ENCODE data around the gene ALOX5AP. TPM values are rescaled to one million over a fixed set of nuclear protein-coding genes. Genes with fewer than 3 reads are reported as not detected.
"Not testable (repeated sequence)": the region's sequence is repeated elsewhere in the genome, so short reads cannot be mapped to it uniquely, and the experiment has no call there.

Gene ALOX5AP
- total RNA-seq, 1 experiment from 2014 or later: 1.5 TPM

DNA sequence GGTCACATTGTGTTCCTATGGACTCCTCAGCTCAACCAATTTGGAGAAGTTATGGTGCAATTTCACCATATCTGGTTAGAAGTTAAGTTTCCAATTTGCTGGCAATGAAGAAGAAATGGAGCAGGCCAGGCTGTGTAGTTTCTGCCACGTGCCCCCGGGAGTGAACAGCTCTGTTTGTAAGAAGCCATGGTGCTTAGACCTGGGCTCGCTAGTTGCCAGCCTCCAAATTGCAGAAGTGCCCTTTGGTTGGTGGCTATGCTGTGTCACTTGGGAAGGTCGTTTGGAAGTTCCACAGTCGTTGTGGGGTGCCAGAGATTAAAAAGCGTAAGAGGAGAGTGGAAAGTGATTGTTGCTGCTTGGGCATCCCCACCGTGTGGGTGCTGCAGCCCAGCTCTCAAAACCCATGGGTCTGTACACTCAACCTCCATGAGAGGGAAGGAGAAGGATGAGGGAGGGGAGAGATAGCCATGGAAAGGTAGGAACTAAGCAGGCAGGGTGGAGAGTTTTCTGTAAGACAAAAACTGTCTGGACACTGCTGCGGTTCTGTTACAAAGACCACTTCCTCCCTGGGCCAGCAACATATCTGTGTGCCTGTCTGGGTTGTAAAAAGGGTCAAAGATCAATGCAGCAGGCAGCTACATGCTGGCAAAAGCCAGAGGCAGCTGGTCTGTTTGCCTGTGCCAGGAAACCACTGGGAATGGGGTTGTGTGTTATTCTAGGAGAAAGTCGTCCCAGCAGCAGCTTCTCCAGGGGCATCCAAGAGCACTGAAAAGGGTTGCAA lies 10.8 kb downstream of the ALOX5AP start:
- Mint-ChIP-seq H3K27me3 (ENCODE audit: insufficient read depth, unreplicated experiment) (no peaks in the 10 kb centered on the region), H3K9me3 (ENCODE audit: unreplicated experiment) (no peaks in the 10 kb centered on the region), H3K36me3 (ENCODE audit: insufficient read depth, unreplicated experiment) (no peaks in the 10 kb centered on the region), H3K4me3 (ENCODE audit: unreplicated experiment) (no peak overlapping the region), H3K4me1 (ENCODE audit: insufficient read depth, unreplicated experiment) (peaks cover 27% of the 10 kb centered on the region), H3K27ac (ENCODE audit: low read depth, unreplicated experiment) (no peak overlapping the region)
- TF ChIP-seq, protein P1, sequence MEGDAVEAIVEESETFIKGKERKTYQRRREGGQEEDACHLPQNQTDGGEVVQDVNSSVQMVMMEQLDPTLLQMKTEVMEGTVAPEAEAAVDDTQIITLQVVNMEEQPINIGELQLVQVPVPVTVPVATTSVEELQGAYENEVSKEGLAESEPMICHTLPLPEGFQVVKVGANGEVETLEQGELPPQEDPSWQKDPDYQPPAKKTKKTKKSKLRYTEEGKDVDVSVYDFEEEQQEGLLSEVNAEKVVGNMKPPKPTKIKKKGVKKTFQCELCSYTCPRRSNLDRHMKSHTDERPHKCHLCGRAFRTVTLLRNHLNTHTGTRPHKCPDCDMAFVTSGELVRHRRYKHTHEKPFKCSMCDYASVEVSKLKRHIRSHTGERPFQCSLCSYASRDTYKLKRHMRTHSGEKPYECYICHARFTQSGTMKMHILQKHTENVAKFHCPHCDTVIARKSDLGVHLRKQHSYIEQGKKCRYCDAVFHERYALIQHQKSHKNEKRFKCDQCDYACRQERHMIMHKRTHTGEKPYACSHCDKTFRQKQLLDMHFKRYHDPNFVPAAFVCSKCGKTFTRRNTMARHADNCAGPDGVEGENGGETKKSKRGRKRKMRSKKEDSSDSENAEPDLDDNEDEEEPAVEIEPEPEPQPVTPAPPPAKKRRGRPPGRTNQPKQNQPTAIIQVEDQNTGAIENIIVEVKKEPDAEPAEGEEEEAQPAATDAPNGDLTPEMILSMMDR (IDR thresholded peaks at IDR 0.05; ENCODE audit: unreplicated experiment): no peak
- intact Hi-C loops (cut with micrococcal nuclease): no loop called here
- ChIA-PET POLR2A (no interaction called here), CTCF (interaction anchor here (0.6 to 0.7 kb wide), 2 partner anchors 61 to 96 kb away, joined by 3 to 6 read pairs; no protein-coding TSS in a partner anchor)
- no TSS peak for BruUV-seq (replicated peaks)
- no peak for DNase-seq (ENCODE audit: unreplicated experiment)

DNA sequence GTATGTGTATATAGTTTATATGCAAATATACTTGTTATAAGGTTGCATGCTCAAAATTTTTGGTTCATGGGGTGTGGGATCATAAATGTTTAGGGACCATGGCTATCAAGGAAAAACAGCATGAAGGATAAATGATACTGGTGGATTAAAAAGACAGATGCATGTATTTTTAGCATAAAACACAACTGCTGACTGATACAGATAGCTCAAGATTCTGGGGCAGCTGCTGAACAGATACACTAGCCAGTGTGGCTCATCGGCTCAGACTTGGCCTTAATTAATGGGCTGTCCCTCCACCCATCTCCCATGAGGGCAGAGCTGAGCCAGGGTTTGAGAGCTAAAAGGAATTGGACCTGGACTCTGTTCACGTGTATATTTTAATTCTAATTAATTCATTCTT lies 11.4 kb downstream of the ALOX5AP start:
- Mint-ChIP-seq H3K4me3 (ENCODE audit: unreplicated experiment) (no peak overlapping the region), H3K4me1 (ENCODE audit: insufficient read depth, unreplicated experiment) (peaks cover 27% of the 10 kb centered on the region), H3K27me3 (ENCODE audit: insufficient read depth, unreplicated experiment) (no peaks in the 10 kb centered on the region), H3K9me3 (ENCODE audit: unreplicated experiment) (no peaks in the 10 kb centered on the region), H3K36me3 (ENCODE audit: insufficient read depth, unreplicated experiment) (no peaks in the 10 kb centered on the region), H3K27ac (ENCODE audit: low read depth, unreplicated experiment) (no peak overlapping the region)
- TF ChIP-seq, protein P1 (IDR thresholded peaks at IDR 0.05; ENCODE audit: unreplicated experiment): no peak
- no peak for DNase-seq (ENCODE audit: unreplicated experiment)
- intact Hi-C loops (cut with micrococcal nuclease): no loop called here
- ChIA-PET CTCF (interaction anchor here (0.6 to 0.7 kb wide), 2 partner anchors 61 to 96 kb away, joined by 3 to 6 read pairs; no protein-coding TSS in a partner anchor), POLR2A (no interaction called here)
- BruUV-seq (replicated peaks): no TSS peak

GRCh38 chr13:30747845-30748244 lies 12.5 kb downstream of the ALOX5AP start:
- H3K4me1 Mint-ChIP-seq (ENCODE audit: insufficient read depth, unreplicated experiment): peaks cover 24% of the 10 kb centered on the region
- POLR2A ChIA-PET; intact Hi-C loops (cut with micrococcal nuclease); H3K27me3 Mint-ChIP-seq (ENCODE audit: insufficient read depth, unreplicated experiment); BruUV-seq (replicated peaks); H3K27ac Mint-ChIP-seq (ENCODE audit: low read depth, unreplicated experiment); H3K36me3 Mint-ChIP-seq (ENCODE audit: insufficient read depth, unreplicated experiment); H3K4me3 Mint-ChIP-seq (ENCODE audit: unreplicated experiment); H3K9me3 Mint-ChIP-seq (ENCODE audit: unreplicated experiment); CTCF ChIA-PET: not testable (repeated sequence)
- peak; percentile 11 for DNase-seq (ENCODE audit: unreplicated experiment)

- ChIA-PET CTCF (no interaction called here), POLR2A (no interaction called here)
- Mint-ChIP-seq H3K27me3 (ENCODE audit: insufficient read depth, unreplicated experiment) (no peaks in the 10 kb centered on the region), H3K4me3 (ENCODE audit: unreplicated experiment) (no peak overlapping the region), H3K9me3 (ENCODE audit: unreplicated experiment) (no peaks in the 10 kb centered on the region), H3K36me3 (ENCODE audit: insufficient read depth, unreplicated experiment) (no peaks in the 10 kb centered on the region), H3K27ac (ENCODE audit: low read depth, unreplicated experiment) (no peak overlapping the region), H3K4me1 (ENCODE audit: insufficient read depth, unreplicated experiment) (peaks cover 16% of the 10 kb centered on the region)
- TF ChIP-seq, protein P1 (IDR thresholded peaks at IDR 0.05; ENCODE audit: unreplicated experiment): no peak
- DNase-seq (ENCODE audit: unreplicated experiment): no peak
- BruUV-seq (replicated peaks): no TSS peak
- intact Hi-C loops (cut with micrococcal nuclease): no loop called here
Observed at GRCh38 chr13:30748717-30749116, 13.4 kb downstream of the ALOX5AP start.

All from MCF 10A (cell line).